Measurements from ENCODE around the gene HOXC9. TPM values are rescaled to one million over a fixed set of nuclear protein-coding genes. Genes with fewer than 3 reads are reported as not detected.

Gene HOXC9
- total RNA-seq, 1 donor from 2014 or later = 0.68 TPM

DNA sequence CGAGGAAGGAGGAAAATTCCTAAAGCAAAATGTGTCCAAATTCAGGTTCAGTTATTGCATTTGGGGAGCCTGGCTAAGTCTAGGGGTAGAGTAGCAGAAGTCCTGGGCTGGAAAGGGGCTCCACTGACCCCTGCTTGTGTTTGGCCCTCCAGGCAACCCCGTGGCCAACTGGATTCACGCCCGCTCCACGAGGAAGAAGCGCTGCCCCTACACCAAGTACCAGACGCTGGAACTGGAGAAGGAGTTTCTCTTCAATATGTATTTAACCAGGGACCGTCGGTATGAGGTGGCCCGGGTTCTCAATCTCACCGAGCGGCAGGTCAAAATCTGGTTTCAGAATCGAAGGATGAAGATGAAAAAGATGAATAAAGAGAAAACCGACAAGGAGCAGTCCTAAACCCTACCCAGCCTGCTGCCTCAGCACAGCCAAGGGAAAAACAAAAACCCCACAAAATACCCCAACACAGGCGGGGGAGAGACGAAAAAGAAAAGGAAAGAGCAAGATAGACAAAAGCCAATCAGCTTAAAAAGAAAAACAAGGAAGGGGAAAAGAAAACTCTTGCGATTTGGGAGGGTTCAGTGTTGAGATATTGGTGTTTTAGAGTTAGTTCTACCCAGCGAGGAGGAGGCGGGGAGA is 2.4 kb downstream of the HOXC9 start:
- DNase-seq = no peak

- no peak for DNase-seq
Measured at GRCh38 chr12:54002915-54003389, 3.0 kb downstream of the HOXC9 start.

GRCh38 chr12:54003625-54004024 is 3.7 kb downstream of the HOXC9 start:
- DNase-seq = no peak

DNA sequence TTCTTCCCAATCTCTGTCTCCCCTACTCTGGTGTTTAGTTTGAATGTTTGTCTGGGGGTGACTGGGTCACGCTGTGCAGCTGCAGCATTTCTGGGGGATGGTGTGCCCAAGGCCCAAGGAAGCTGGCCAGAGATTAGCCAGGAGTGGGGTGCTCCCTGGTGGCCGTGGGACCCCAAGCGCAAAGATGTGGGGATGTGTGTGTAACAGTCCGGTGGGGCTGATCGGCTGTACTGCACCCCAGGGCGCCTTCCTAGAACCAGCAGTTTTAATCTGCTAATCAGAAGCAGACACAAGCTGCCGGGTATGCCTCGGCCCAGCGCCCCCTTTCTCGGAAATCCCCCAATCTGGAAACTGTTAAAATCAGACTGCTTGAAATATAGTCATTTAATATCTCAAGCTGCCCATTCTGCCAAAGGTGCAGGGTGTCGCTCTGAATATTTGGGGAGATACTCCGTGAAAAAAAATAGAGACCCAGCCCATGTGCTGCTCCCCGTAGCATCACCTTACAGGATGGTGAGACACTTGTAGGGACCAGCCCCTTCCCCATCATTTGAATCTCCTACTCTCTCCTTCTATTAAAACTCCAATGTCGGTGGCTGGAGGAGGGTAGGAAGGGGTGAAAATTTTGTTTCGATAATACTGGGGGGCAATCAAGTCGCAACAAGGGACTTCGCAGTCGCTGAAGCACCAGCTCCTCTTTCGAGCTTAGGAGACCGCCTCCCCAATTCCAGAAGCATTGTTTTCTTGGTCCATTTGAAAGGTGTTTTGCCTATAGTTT is 4.3 kb downstream of the HOXC9 start:
- DNase-seq = no peak

DNA sequence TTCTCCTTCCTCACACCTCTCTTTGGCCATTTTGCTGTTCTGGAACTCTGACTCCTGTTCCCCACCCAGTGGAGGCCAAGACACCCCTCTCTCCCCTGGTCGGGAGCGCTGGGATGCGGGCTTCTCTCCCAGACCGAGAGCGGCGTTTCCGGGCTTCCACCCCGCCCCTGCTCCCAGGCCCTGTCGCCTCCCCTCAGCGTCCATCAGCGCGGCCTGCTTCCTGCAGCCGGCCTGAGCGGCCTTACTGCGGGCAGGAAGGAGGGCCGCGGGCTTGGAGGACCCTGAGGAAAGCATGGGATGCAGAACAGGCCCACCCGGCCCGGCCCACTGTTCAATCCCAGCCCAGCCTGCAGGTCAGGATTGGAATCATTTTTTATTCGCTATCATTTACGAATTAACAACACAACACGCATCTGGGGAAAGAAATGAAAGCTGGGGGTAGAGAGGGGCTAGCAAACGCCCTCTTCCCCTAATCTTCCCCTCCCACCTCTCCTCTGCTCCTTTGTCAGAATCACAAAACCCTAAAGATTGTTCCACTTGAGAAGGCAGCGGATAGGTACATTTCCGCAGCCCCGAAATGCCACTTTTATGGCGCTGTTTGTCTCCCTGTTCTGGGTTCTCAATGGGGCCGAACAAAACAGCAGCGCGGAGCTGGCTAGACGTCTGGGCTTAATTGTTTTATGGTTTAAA is 5.0 kb downstream of the HOXC9 start:
- no peak for DNase-seq

DNA sequence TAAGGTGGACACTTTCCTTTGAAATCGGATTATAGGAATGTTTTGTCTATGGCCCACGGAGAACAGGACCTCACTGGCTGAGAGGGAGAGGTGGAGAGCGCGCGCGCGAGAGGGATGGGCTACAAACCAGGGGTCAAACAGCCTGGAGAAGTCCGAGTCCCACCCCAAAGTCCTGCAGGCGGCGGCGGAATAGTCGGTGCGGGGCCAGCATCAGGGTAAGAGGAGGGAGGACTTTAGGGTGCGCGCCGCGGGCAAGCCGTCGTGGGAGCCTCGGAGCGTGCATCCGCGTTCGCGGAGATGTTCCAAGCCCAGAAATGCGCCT is 5.5 kb downstream of the HOXC9 start:
- DNase-seq = no peak

- DNase-seq = peak; percentile 87
Measured at GRCh38 chr12:54005853-54006558, 6.0 kb downstream of the HOXC9 start.

GRCh38 chr12:54006559-54007220 is 6.7 kb downstream of the HOXC9 start:
- DNase-seq = no peak

- no peak for DNase-seq
Measured at GRCh38 chr12:54007538-54008259, 7.7 kb downstream of the HOXC9 start.

DNA sequence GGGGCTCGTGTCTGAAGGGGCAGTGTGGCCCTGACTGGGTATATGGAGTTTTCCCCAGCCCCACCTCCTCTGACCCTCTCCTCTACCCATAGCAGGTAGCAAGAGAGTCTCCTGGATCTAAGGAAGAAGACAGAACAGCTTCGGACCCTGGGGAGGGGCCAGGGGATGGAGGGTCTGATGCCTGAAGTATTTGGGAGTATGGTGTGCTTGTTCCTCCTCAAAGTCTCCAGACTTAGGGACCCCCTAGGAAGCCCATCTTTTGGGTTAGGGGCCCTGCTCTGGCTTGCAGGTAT is 8.2 kb downstream of the HOXC9 start:
- no peak for DNase-seq

DNA sequence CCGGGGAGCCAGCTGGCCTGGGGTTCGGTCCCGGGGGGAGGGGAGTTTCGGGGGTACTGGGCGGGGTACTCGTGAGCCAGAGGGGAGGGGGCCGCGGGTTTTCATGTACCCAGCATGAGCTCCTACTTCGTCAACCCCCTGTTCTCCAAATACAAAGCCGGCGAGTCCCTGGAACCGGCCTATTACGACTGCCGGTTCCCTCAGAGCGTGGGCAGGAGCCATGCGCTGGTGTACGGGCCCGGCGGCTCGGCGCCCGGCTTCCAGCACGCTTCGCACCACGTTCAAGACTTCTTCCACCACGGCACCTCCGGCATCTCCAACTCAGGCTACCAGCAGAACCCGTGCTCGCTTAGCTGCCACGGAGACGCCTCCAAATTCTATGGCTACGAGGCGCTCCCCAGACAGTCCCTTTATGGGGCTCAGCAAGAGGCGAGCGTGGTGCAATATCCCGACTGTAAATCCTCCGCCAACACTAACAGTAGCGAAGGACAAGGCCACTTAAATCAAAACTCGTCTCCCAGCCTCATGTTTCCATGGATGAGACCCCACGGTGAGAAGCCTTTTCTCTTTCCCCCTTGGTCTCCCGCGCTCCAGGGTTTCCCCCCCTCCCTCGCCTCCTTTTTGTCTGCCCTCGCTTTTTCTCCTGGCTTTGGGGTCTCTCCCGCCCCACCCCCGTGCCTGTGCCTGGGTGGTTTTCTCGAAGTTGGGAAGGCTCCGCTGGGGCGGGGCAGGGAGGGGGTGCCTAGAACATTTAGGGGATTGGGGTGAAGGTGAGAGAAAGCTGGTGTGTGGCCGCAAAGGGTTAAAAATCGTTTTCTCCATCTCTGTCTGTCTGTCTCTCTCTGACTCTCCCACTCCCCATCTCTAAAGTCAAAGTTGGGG is 9.5 kb downstream of the HOXC9 start:
- no peak for DNase-seq

DNA sequence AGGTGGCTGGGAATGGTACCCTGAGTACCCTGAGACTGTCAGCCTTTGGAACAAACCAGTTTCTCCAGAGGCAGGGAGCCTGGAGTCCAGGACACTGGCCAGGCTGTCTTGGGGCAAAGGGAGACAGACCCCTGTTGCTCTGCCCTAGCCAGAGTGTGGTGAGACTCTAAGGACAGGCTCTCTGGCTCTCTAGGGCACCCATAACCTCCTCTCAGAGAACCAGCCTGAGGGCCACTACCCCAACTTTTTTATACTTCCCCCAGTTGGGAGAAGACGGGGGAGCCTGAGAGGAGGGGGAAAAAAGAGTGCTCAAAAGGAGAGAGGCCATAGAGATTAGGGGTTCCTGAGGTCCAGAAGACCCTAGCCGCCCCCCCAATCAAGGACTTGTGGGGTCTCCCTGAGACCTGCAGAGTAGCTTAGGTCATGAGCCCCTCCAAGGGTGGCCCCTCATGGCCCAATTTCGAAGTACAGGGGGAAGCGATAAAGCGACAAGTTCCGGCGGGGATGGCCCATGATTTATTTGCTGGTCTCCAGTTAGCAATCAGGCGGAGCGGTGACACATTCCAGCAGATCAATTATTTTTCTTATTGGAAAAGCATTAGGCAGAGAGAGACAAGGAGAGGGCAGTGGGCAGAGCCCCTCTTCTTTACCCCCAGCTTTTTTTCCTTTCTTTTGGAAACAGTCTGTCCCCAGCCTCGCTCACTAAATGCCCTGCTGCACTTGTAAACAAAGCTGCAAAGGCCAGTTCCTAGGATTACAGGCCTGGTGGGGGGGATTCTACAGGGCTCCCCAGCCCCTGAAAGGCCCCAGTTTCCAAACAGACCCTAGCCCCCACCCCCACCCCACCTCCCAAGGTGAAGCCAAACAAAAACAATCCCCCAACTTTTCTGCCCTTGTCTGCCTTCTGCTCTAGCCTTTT is 10.4 kb downstream of the HOXC9 start:
- no peak for DNase-seq

DNA sequence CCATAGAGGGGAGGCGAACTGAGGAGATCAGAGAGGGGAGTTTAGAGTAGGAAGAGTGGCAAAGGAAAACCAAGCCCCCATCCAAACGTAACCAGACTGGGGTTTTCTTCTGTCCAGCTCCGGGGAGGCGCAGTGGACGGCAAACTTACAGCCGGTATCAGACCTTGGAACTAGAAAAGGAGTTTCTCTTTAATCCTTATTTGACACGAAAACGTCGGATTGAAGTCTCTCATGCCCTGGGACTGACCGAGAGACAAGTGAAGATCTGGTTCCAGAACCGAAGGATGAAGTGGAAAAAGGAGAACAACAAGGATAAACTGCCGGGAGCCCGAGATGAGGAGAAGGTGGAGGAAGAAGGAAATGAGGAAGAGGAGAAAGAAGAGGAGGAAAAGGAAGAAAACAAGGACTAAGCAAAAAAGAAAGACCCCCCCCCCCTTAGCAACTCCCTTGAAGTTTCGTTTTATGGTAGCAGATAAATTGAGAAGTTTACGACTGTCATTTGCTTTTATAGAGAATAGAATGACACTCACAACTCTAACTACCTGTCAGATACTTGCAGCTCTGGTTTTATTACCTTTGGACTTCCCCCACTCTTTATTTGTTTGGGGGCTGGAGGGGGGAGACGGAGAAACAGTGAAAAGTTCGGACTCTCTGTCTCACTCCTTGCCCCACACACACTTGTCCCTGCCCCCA is 11.2 kb downstream of the HOXC9 start:
- no peak for DNase-seq

GRCh38 chr12:54011665-54012532 is 11.9 kb downstream of the HOXC9 start:
- DNase-seq = no peak

- DNase-seq = no peak
Measured at GRCh38 chr12:54012631-54013409, 12.9 kb downstream of the HOXC9 start.

GRCh38 chr12:54014377-54015017 is 14.5 kb downstream of the HOXC9 start:
- DNase-seq = no peak

All from dermis blood vessel endothelial cell (primary cell).